H1 (cell line): ENCODE results near the gene SLC17A5. TPM values are rescaled to one million over a fixed set of nuclear protein-coding genes. Genes with fewer than 3 reads are reported as not detected.

Source experiments
- BCL11A ChIP-seq, 2 experiments: IDR thresholded peaks; one replicate each; pipeline ENCODE4 v1.6.1; 2011; ENCODE audit warnings: low read depth in 2 of 2, low read length in 2 of 2, mild to moderate bottlenecking in 2 of 2
- CHD1 ChIP-seq: IDR thresholded peaks from 2 replicates; pipeline ENCODE4 v1.6.1; 2012; ENCODE audit warnings: low read depth, low read length, improper control_type of control experiment
- CTCF ChIP-seq, 3 experiments: IDR thresholded peaks; 1 replicate in 2 of 3; 2 replicates in 1 of 3; pipeline versions ENCODE4 v1.5.1 to v1.6.1; 2011; ENCODE audit warnings: low read length in 3 of 3, mild to moderate bottlenecking in 3 of 3, inconsistent platforms in 2 of 3, low read depth in 1 of 3, moderate library complexity in 1 of 3; ENCODE audit not compliant: insufficient read depth in 1 of 3; ENCODE audit errors: control extremely low read depth in 1 of 3
- SUZ12 ChIP-seq: fragments of 200-600 bp; sonication (generic); IDR thresholded peaks from 2 replicates; pipeline ENCODE4 v1.6.1; 2012; ENCODE audit warnings: mild to moderate bottlenecking, inconsistent platforms, low read length, moderate library complexity, mixed read lengths
- USF2 ChIP-seq: IDR thresholded peaks from 2 replicates; pipeline ENCODE4 v1.6.1; 2011; ENCODE audit warnings: low read length, improper control_type of control experiment
- polyA plus RNA-seq, 7 experiments: library from polyadenylated mRNA; depleted of rRNA in 3 of 7; stranded (reverse) in 5 of 7; unstranded in 2 of 7; fragments of >200 nt in 5 of 7; fragments of 200-250 nt in 2 of 7; gene quantifications; 1 replicate in 5 of 7; 2 replicates in 1 of 7; 4 replicates in 1 of 7; pipeline versions ENCODE4 v1.2.1 to v1.2.3, GENCODE V29; 2011 to 2013; ENCODE audit warnings: missing spikeins in 2 of 7, mixed read lengths in 2 of 7
- total RNA-seq: library from RNA; stranded (reverse); fragmentation: NEBNext Ultra II Directional; extraction: Animal tissue kit (Norgen Biotek cat#: 25700); gene quantifications from 2 replicates; pipeline ENCODE4 v1.2.1, GENCODE V29; 2021

Gene SLC17A5
- total and polyA plus RNA-seq, 2 of the 8 experiments (the other 6 are each of a cell fraction or from before 2014, with no cell fraction given) = 11.0 to 11.9 TPM

- no peak for TF ChIP-seq USF2
- TF ChIP-seq BCL11A (IDR thresholded peaks at IDR 0.05; ENCODE audit: low read depth in 2 of 2, low read length in 2 of 2) = no peak
- TF ChIP-seq CHD1 = no peak
- TF ChIP-seq SUZ12 = no peak
- TF ChIP-seq CTCF (IDR thresholded peaks at IDR 0.05; ENCODE audit: control extremely low read depth in 1 of 3, insufficient read depth in 1 of 3, low read depth in 1 of 3, low read length in 3 of 3) = no peak
These were observed 5.6 kb downstream of the SLC17A5 start (continued) for GRCh38 chr6:73648166-73648565.
